Suprapubic skin (tissue), 3 donors: ENCODE results near the gene COG5.

Experiments used
- POLR2A ChIP-seq, 2 donors: fragments of 450-650 bp; IDR thresholded peaks; one replicate each; pipeline ENCODE4 v1.6.1; 2017; ENCODE audit warnings: antibody characterized with exemption in 2 of 2, mild to moderate bottlenecking in 2 of 2, moderate library complexity in 2 of 2
- TF ChIP-seq, protein P1 (sequence below), 2 donors: fragments of 200-600 bp in 1 of 2; fragments of 450-650 bp in 1 of 2; sonication (generic) in 1 of 2; IDR thresholded peaks; one replicate each; pipeline ENCODE4 v1.5.1; 2016 to 2019; ENCODE audit warnings: antibody characterized with exemption in 2 of 2, mild to moderate bottlenecking in 1 of 2, moderate library complexity in 1 of 2

DNA sequence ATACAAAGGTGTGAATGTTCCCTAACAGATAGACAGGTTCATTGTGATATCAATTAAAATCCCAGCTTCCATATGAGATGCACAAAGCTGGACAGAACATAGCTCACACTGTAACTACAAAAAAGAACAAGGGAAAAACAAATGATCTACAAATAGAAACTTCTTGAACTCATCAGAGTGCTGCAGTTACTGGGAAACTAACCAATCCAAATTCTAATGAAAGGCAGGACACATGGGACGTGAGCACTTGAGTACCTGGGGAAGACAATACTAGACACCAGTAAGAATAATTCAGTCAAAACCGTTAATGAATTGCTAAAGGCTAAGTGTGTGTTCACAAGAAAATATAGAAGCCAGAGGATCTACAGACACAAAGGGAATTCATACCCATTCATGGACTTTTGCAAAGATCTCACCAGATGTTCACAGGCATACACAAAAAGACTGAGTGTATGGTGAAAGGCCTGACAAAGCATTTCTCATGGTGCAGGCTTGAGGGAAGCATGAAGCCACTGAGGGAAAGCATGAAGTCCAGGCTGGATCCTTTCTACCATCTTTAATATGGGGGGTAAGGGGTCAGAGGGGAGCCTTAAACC lies 101.7 kb downstream of the COG5 start:
- TF ChIP-seq POLR2A (IDR thresholded peaks at IDR 0.05): no peak
- TF ChIP-seq, protein P1, sequence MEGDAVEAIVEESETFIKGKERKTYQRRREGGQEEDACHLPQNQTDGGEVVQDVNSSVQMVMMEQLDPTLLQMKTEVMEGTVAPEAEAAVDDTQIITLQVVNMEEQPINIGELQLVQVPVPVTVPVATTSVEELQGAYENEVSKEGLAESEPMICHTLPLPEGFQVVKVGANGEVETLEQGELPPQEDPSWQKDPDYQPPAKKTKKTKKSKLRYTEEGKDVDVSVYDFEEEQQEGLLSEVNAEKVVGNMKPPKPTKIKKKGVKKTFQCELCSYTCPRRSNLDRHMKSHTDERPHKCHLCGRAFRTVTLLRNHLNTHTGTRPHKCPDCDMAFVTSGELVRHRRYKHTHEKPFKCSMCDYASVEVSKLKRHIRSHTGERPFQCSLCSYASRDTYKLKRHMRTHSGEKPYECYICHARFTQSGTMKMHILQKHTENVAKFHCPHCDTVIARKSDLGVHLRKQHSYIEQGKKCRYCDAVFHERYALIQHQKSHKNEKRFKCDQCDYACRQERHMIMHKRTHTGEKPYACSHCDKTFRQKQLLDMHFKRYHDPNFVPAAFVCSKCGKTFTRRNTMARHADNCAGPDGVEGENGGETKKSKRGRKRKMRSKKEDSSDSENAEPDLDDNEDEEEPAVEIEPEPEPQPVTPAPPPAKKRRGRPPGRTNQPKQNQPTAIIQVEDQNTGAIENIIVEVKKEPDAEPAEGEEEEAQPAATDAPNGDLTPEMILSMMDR (IDR thresholded peaks at IDR 0.05): no peak
